ENCODE data around the gene SMARCC2. TPM values are rescaled to one million over a fixed set of nuclear protein-coding genes. Genes with fewer than 3 reads are reported as not detected.

The SMARCC2 gene
- total RNA-seq, 1 experiment from 2014 or later, result 38.4 TPM

DNA sequence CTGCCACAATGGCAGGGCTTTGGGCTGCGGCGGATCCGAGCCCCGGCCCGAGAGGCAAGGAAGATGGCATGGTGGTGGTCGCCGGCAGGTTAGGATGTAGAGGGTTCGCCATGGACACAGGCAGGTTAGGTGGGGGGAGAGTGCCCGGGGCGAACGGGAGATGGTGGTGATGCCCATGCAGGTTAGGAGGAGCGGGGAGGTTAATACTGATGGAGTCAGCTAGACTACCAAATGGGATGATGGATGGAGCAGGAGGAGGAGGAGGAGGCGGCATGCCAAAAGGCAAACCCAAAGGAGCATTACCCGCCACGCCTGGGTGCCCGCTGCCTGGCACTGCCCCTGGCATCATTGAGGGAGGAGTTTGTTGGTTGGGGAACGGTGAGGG, 24.9 kb downstream of the SMARCC2 start:
- TF ChIP-seq EZH2 (IDR thresholded peaks at IDR 0.05; ENCODE audit: low read length, unreplicated experiment), result no peak
- no peak for TF ChIP-seq EZH2phosphoT487 (IDR thresholded peaks at IDR 0.05; ENCODE audit: borderline replicate concordance, low read length)
- TF ChIP-seq, protein P1, sequence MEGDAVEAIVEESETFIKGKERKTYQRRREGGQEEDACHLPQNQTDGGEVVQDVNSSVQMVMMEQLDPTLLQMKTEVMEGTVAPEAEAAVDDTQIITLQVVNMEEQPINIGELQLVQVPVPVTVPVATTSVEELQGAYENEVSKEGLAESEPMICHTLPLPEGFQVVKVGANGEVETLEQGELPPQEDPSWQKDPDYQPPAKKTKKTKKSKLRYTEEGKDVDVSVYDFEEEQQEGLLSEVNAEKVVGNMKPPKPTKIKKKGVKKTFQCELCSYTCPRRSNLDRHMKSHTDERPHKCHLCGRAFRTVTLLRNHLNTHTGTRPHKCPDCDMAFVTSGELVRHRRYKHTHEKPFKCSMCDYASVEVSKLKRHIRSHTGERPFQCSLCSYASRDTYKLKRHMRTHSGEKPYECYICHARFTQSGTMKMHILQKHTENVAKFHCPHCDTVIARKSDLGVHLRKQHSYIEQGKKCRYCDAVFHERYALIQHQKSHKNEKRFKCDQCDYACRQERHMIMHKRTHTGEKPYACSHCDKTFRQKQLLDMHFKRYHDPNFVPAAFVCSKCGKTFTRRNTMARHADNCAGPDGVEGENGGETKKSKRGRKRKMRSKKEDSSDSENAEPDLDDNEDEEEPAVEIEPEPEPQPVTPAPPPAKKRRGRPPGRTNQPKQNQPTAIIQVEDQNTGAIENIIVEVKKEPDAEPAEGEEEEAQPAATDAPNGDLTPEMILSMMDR (conservative IDR thresholded peaks at IDR 0.05; ENCODE audit: low read depth, low read length), result no peak
- POLR2A ChIA-PET (ENCODE audit: unreplicated experiment), result no interaction called here
- no peaks in the 10 kb centered on the region for H3K9me3 ChIP-seq (ENCODE audit: low read length)
- intact Hi-C loops (cut with micrococcal nuclease), result no loop called here
- H4K20me1 ChIP-seq (ENCODE audit: low read length), result peaks cover 26% of the 10 kb centered on the region
- peaks cover 13% of the 10 kb centered on the region for H3F3A ChIP-seq (ENCODE audit: low read length, unreplicated experiment)
- CTCF ChIA-PET, result no interaction called here
- H3K27me3 ChIP-seq (ENCODE audit: low read length), result no peaks in the 10 kb centered on the region
- peaks cover 17% of the 10 kb centered on the region for H3K4me1 ChIP-seq (ENCODE audit: insufficient read depth, low read length)
- no peak overlapping the region for H3K27ac ChIP-seq (ENCODE audit: low read length)
- ATAC-seq (no peak), DNase-seq (no peak)
- no peaks in the 10 kb centered on the region for H3K9me2 ChIP-seq (replicated peaks; ENCODE audit: low read length)
- H3K4me2 ChIP-seq (ENCODE audit: low read length), result no peak overlapping the region
- H3K9ac ChIP-seq (ENCODE audit: low read length), result no peak overlapping the region
- H3K4me3 ChIP-seq (ENCODE audit: low read length), result no peak overlapping the region
- peaks cover 26% of the 10 kb centered on the region for H3K79me2 ChIP-seq (ENCODE audit: low read length)
- H3K36me3 ChIP-seq (ENCODE audit: low read depth, low read length), result peaks cover 50% of the 10 kb centered on the region
- no peak overlapping the region for H2AFZ ChIP-seq (ENCODE audit: low read length)
- no TSS peak for BruUV-seq (replicated peaks)

DNA sequence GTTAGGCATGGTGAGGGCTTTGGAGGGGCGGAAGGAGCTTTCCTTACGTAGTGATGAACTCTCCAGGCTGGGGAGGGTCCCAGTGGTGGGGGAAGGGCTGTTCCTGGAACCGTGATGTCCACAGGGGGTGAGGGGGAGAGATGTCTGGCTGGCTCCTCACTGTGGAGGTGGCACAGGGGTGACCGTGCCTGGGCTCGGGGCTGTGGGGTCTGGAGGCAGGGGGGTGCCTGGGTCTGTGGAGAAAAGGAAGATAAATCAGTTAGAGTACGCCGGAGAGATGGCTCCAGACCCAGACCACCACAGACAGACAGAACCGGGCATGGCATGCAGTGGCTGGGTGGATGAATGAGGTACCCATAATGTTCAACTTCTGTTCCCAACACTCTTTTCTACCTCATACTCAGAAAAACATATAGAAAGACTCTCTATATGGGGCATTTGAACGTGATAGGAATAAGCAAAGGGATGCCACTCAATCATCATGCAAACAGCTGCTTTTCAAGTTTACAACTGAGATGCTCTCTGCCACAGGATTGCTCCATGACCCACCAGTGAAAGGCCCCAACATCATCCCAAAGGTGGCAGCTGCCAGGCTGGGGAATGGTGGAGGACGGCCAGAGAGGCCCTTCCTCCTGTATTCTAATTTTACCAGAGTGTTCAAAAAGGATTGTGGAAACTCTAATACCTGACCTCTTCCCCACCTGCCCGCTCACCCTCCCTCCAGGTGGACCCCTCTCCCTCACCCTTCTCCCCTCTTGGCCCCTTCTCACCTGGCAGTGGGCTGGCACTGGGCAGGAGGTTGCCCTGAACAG, 25.5 kb downstream of the SMARCC2 start:
- Histone ChIP-seq H3K9ac (ENCODE audit: low read length) (no peak overlapping the region), H3K9me3 (ENCODE audit: low read length) (no peaks in the 10 kb centered on the region), H3F3A (ENCODE audit: low read length, unreplicated experiment) (peaks cover 13% of the 10 kb centered on the region), H3K4me3 (ENCODE audit: low read length) (no peak overlapping the region), H2AFZ (ENCODE audit: low read length) (no peak overlapping the region), H3K4me1 (ENCODE audit: insufficient read depth, low read length) (peaks cover 20% of the 10 kb centered on the region), H3K27me3 (ENCODE audit: low read length) (no peaks in the 10 kb centered on the region), H4K20me1 (ENCODE audit: low read length) (peaks cover 32% of the 10 kb centered on the region), H3K79me2 (ENCODE audit: low read length) (peaks cover 32% of the 10 kb centered on the region), H3K9me2 (replicated peaks; ENCODE audit: low read length) (no peaks in the 10 kb centered on the region), H3K36me3 (ENCODE audit: low read depth, low read length) (peaks cover 51% of the 10 kb centered on the region), H3K27ac (ENCODE audit: low read length) (no peak overlapping the region), H3K4me2 (ENCODE audit: low read length) (no peak overlapping the region)
- no TSS peak for BruUV-seq (replicated peaks)
- DNase-seq, result no peak
- no peak for ATAC-seq
- intact Hi-C loops (cut with micrococcal nuclease), result no loop called here
- TF ChIP-seq EZH2phosphoT487 (IDR thresholded peaks at IDR 0.05; ENCODE audit: borderline replicate concordance, low read length) (no peak), EZH2 (IDR thresholded peaks at IDR 0.05; ENCODE audit: low read length, unreplicated experiment) (no peak)
- TF ChIP-seq, protein P1 (conservative IDR thresholded peaks at IDR 0.05; ENCODE audit: low read depth, low read length), result no peak
- POLR2A ChIA-PET (ENCODE audit: unreplicated experiment), result interaction anchor here (0.7 kb wide), 1 partner anchor 20 kb away, joined by 4 read pairs; no protein-coding TSS in a partner anchor
- CTCF ChIA-PET, result interaction anchor here (0.5 kb wide), 1 partner anchor 36 kb away, joined by 4 read pairs; the partner anchor contains the start of gene ESYT1
